ENCODE measurements around the gene ECPAS.

- no peak for TF ChIP-seq POLR2A (IDR thresholded peaks at IDR 0.05)
- TF ChIP-seq CTCF (IDR thresholded peaks at IDR 0.05), result peak in 1 of 4 experiments; percentile 6
Measured at GRCh38 chr9:111481885-111482636, 2.1 kb downstream of the ECPAS start.
